Measurements from ENCODE around the gene APH1A.

APH1A gene

DNA sequence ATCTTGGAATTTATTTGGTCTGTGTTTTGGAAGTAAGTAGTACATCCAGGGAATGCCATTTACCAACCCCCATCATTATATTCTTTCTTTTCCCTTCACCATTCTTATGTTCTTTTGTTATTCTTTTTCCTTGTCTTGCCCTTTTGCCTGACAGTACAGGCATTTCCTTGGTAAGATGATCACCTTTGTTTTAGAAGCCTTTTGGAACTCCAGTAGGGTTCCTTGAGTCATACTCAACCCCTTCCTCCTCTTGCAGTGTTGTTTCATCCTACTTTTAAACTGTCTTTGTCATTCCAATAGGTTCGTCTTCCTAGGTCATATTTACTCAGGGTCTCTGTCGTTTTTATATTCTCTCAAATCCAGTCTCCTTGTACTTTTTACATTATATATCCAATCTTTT, 34.1 kb upstream of the APH1A start:
- Histone ChIP-seq H3K4ac (ENCODE audit: low read depth, low read length) (no peak overlapping the region), H4K8ac (ENCODE audit: low read depth, low read length) (no peak overlapping the region), H3K4me1 (ENCODE audit: control insufficient read depth, low read depth, low read length) (no peaks in the 10 kb centered on the region), H3K36me3 (ENCODE audit: control insufficient read depth, insufficient read depth, low read length) (no peaks in the 10 kb centered on the region), H2AK5ac (ENCODE audit: low read length) (no peak overlapping the region), H3K79me2 (ENCODE audit: control insufficient read depth, insufficient read depth, low read length) (no peaks in the 10 kb centered on the region), H2BK15ac (replicated peaks; ENCODE audit: low read depth) (no peak overlapping the region), H2BK120ac (ENCODE audit: low read depth, low read length) (no peak overlapping the region), H3K4me3 (ENCODE audit: low read length) (no peak overlapping the region), H3K79me1 (ENCODE audit: low read length) (no peaks in the 10 kb centered on the region), H3K9ac (ENCODE audit: low read length) (no peak overlapping the region), H3K23ac (ENCODE audit: low read length) (no peak overlapping the region), H3K27ac (ENCODE audit: low read depth, low read length) (no peak overlapping the region), H4K5ac (ENCODE audit: low read length) (no peak overlapping the region), H3K18ac (ENCODE audit: low read length) (no peak overlapping the region), H2BK5ac (ENCODE audit: low read length) (no peak overlapping the region), H3K56ac (ENCODE audit: low read length) (no peak overlapping the region), H3K4me2 (ENCODE audit: low read length) (no peak overlapping the region), H3K27me3 (ENCODE audit: insufficient read depth, low read length, poor library complexity) (no peaks in the 10 kb centered on the region)
- DNase-seq = no peak
- no CpG with 5 or more reads among the region's 2 CpGs for WGBS (ENCODE audit: extremely low coverage, insufficient coverage, low lambda C conversion rate)

DNA sequence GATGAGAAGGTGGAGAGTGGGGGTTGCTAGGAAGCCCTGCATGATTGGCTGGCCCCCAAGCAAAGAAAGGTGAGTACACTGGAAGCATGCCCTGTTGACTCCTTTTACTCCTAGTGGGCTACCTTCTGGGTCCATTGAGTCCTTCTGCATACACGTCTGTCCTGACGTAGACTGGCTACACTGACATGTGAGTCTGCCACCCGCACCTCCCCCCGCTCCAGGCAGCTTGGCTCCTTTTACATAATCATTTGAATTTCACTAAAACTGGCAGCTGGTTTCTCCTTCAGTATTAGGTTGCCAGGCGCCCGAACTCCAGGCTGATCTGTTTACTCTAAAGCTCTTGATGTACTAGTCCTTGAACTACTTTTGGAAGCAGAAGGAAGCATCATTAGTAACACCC, 33.5 kb upstream of the APH1A start:
- Histone ChIP-seq H2BK120ac (ENCODE audit: low read depth, low read length) (no peak overlapping the region), H3K9ac (ENCODE audit: low read length) (no peak overlapping the region), H2BK5ac (ENCODE audit: low read length) (no peak overlapping the region), H3K23ac (ENCODE audit: low read length) (no peak overlapping the region), H3K4me2 (ENCODE audit: low read length) (no peak overlapping the region), H4K8ac (ENCODE audit: low read depth, low read length) (no peak overlapping the region), H3K79me1 (ENCODE audit: low read length) (no peaks in the 10 kb centered on the region), H3K18ac (ENCODE audit: low read length) (no peak overlapping the region), H2BK15ac (replicated peaks; ENCODE audit: low read depth) (no peak overlapping the region), H4K5ac (ENCODE audit: low read length) (no peak overlapping the region), H3K36me3 (ENCODE audit: control insufficient read depth, insufficient read depth, low read length) (no peaks in the 10 kb centered on the region), H3K27ac (ENCODE audit: low read depth, low read length) (no peak overlapping the region), H3K4ac (ENCODE audit: low read depth, low read length) (no peak overlapping the region), H3K4me1 (ENCODE audit: control insufficient read depth, low read depth, low read length) (no peaks in the 10 kb centered on the region), H3K4me3 (ENCODE audit: low read length) (no peak overlapping the region), H3K27me3 (ENCODE audit: insufficient read depth, low read length, poor library complexity) (no peaks in the 10 kb centered on the region), H3K56ac (ENCODE audit: low read length) (no peak overlapping the region), H2AK5ac (ENCODE audit: low read length) (no peak overlapping the region), H3K79me2 (ENCODE audit: control insufficient read depth, insufficient read depth, low read length) (no peaks in the 10 kb centered on the region)
- no peak for DNase-seq
- no CpG with 5 or more reads among the region's 6 CpGs for WGBS (ENCODE audit: extremely low coverage, insufficient coverage, low lambda C conversion rate)

DNA sequence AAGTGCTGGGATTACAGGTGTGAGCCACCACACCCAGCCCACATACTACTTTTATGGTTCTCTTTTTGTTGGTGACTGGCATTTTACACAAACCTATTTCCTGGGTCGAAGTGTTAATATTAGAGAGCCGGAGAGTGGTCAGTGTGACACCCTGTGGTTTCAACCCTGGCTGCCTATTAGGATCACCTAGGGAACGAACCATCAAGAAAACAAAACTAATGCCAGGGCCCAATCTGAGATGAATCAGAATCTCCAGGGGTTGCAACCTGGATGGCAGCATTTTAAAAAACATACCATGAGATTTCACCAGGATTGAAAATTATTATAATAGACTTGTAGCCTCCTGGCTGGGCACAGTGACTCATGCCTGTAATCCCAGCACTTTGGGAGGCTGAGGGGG, 30.9 kb upstream of the APH1A start:
- Histone ChIP-seq H2BK120ac (ENCODE audit: low read depth, low read length) (no peak overlapping the region), H3K27ac (ENCODE audit: low read depth, low read length) (no peak overlapping the region), H3K4me1 (ENCODE audit: control insufficient read depth, low read depth, low read length) (no peaks in the 10 kb centered on the region), H4K5ac (ENCODE audit: low read length) (no peak overlapping the region), H2BK15ac (replicated peaks; ENCODE audit: low read depth) (no peak overlapping the region), H2BK5ac (ENCODE audit: low read length) (no peak overlapping the region), H2AK5ac (ENCODE audit: low read length) (no peak overlapping the region), H3K4me3 (ENCODE audit: low read length) (no peak overlapping the region), H3K4me2 (ENCODE audit: low read length) (no peak overlapping the region), H3K36me3 (ENCODE audit: control insufficient read depth, insufficient read depth, low read length) (peaks cover 2% of the 10 kb centered on the region), H4K8ac (ENCODE audit: low read depth, low read length) (no peak overlapping the region), H3K79me1 (ENCODE audit: low read length) (peaks cover 4% of the 10 kb centered on the region), H3K4ac (ENCODE audit: low read depth, low read length) (no peak overlapping the region), H3K79me2 (ENCODE audit: control insufficient read depth, insufficient read depth, low read length) (peaks cover 8% of the 10 kb centered on the region), H3K9ac (ENCODE audit: low read length) (no peak overlapping the region), H3K56ac (ENCODE audit: low read length) (no peak overlapping the region), H3K18ac (ENCODE audit: low read length) (no peak overlapping the region), H3K23ac (ENCODE audit: low read length) (no peak overlapping the region), H3K27me3 (ENCODE audit: insufficient read depth, low read length, poor library complexity) (no peaks in the 10 kb centered on the region)
- DNase-seq = no peak
- no CpG with 5 or more reads among the region's 3 CpGs for WGBS (ENCODE audit: extremely low coverage, insufficient coverage, low lambda C conversion rate)

DNA sequence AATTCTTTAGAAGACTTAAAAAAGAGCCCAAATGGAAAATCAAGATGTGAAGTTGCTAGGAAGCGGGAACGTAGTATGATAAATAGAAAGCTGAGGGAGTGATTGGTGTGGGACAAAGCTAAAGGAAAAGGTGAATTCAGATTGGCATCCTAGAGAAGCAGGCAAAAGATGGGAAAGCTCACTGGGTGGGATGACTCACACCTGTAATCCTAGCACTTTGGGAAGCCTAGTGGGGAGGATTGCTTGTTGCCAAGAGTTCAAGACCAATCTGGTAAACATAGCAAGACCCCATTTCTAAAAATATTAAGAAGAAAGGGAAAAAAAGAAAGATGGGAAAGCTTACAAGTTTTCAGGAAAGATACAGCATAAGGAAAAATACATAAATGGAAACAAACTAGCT, 26.7 kb upstream of the APH1A start:
- H3K56ac ChIP-seq (ENCODE audit: low read length) = no peak overlapping the region
- H4K8ac ChIP-seq (ENCODE audit: low read depth, low read length) = no peak overlapping the region
- H3K27ac ChIP-seq (ENCODE audit: low read depth, low read length) = no peak overlapping the region
- H2BK5ac ChIP-seq (ENCODE audit: low read length) = no peak overlapping the region
- H2BK120ac ChIP-seq (ENCODE audit: low read depth, low read length) = no peak overlapping the region
- no peak overlapping the region for H4K5ac ChIP-seq (ENCODE audit: low read length)
- H2AK5ac ChIP-seq (ENCODE audit: low read length) = no peak overlapping the region
- peak; percentile 58 for DNase-seq
- H3K4me2 ChIP-seq (ENCODE audit: low read length) = no peak overlapping the region
- H3K4ac ChIP-seq (ENCODE audit: low read depth, low read length) = no peak overlapping the region
- H3K36me3 ChIP-seq (ENCODE audit: control insufficient read depth, insufficient read depth, low read length) = peaks cover 2% of the 10 kb centered on the region
- no peaks in the 10 kb centered on the region for H3K4me1 ChIP-seq (ENCODE audit: control insufficient read depth, low read depth, low read length)
- no peak overlapping the region for H3K4me3 ChIP-seq (ENCODE audit: low read length)
- no peak overlapping the region for H3K18ac ChIP-seq (ENCODE audit: low read length)
- peaks cover 16% of the 10 kb centered on the region for H3K79me2 ChIP-seq (ENCODE audit: control insufficient read depth, insufficient read depth, low read length)
- no peak overlapping the region for H2BK15ac ChIP-seq (replicated peaks; ENCODE audit: low read depth)
- no peak overlapping the region for H3K23ac ChIP-seq (ENCODE audit: low read length)
- H3K79me1 ChIP-seq (ENCODE audit: low read length) = peaks cover 6% of the 10 kb centered on the region
- WGBS (ENCODE audit: extremely low coverage, insufficient coverage, low lambda C conversion rate) = 100% methylated on average over 2 of the region's 2 CpGs
- H3K9ac ChIP-seq (ENCODE audit: low read length) = no peak overlapping the region
- no peaks in the 10 kb centered on the region for H3K27me3 ChIP-seq (ENCODE audit: insufficient read depth, low read length, poor library complexity)

DNA sequence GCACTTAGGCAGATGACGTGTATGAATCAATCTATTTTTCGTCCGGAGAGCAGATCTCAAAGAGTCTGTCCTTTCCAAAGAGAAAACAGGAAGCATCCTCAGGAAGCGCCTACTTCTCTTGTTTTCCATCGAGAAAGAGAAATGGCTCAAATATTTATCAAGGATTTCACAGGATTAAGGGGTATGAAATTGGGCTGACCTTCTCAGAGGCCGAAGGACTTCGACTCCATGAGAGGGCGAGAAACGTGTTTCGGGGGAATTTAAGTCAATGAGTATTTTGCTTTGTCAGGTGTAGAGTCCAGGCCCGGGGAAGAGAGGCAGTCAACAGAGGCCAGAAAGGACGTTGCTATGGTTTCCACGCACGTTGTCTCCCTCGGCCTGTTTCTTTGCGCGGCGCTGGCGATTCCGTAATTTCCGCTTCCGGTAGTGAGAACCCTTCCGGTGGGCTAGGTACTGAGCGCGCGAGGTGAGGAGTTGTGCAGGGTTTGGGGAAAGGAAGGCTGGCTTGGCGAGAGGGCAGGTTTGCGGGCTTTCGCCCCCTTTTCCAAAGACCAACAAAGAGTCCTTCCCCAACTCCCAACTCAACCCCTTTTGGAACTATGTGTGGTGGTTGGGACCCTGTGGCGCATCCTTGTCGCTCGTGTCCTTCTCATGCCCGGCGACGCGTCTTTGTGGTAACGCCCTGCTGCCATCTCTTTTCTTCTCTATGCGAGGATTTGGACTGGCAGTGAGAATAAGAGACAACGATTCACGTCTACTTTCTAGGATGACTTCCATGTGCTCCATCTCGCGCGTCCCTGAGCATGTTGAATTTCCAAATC, 24.8 kb upstream of the APH1A start, which contains the start of gene MRPS21:
Gene MRPS21, plus strand, starts transcription at position 429 of the 821 bp plus-strand sequence. CDS start 506 bp downstream, outside the sequence.
- no peak within 1 kb of the TSS for H3K27ac ChIP-seq (ENCODE audit: low read depth, low read length)
- WGBS (ENCODE audit: extremely low coverage, insufficient coverage, low lambda C conversion rate) = no CpG with 5 or more reads among the region's 43 CpGs

More for the DNA sequence above, 24.8 kb upstream of the APH1A start, which contains the start of gene MRPS21:
- H3K4me1 ChIP-seq (ENCODE audit: control insufficient read depth, low read depth, low read length) = no peaks in the 10 kb centered on the region
- H3K27me3 ChIP-seq (ENCODE audit: insufficient read depth, low read length, poor library complexity) = no peaks in the 10 kb centered on the region
- peak within 1 kb of the TSS; percentile 44 for H4K8ac ChIP-seq (ENCODE audit: low read depth, low read length)
- peak within 1 kb of the TSS; percentile 98 for H3K56ac ChIP-seq (ENCODE audit: low read length)
- peaks cover 16% of the 10 kb centered on the region for H3K79me2 ChIP-seq (ENCODE audit: control insufficient read depth, insufficient read depth, low read length)
- H3K36me3 ChIP-seq (ENCODE audit: control insufficient read depth, insufficient read depth, low read length) = peaks cover 2% of the 10 kb centered on the region
- no peak within 1 kb of the TSS for H2BK120ac ChIP-seq (ENCODE audit: low read depth, low read length)
- no peak within 1 kb of the TSS for H2BK5ac ChIP-seq (ENCODE audit: low read length)
- H3K23ac ChIP-seq (ENCODE audit: low read length) = no peak within 1 kb of the TSS
- peak within 1 kb of the TSS; percentile 88 for H3K4ac ChIP-seq (ENCODE audit: low read depth, low read length)
- H4K5ac ChIP-seq (ENCODE audit: low read length) = peak within 1 kb of the TSS; percentile 37
- H3K79me1 ChIP-seq (ENCODE audit: low read length) = peaks cover 6% of the 10 kb centered on the region
- H3K4me3 ChIP-seq (ENCODE audit: low read length) = peak within 1 kb of the TSS; percentile 77
- peak within 1 kb of the TSS; percentile 85 for H3K4me2 ChIP-seq (ENCODE audit: low read length)
- H3K9ac ChIP-seq (ENCODE audit: low read length) = peak within 1 kb of the TSS; percentile 85
- peak within 1 kb of the TSS; percentile 24 for H2AK5ac ChIP-seq (ENCODE audit: low read length)
- no peak within 1 kb of the TSS for H2BK15ac ChIP-seq (replicated peaks; ENCODE audit: low read depth)
- DNase-seq = peak; percentile 99
- no peak within 1 kb of the TSS for H3K18ac ChIP-seq (ENCODE audit: low read length)

All from mesendoderm (in vitro differentiated cells).